ENCODE results near the gene HCN1. TPM values are rescaled to one million over a fixed set of nuclear protein-coding genes. Genes with fewer than 3 reads are reported as not detected.

HCN1 gene
- total RNA-seq, 2 donors from 2014 or later: 5.9 to 10.8 TPM

DNA sequence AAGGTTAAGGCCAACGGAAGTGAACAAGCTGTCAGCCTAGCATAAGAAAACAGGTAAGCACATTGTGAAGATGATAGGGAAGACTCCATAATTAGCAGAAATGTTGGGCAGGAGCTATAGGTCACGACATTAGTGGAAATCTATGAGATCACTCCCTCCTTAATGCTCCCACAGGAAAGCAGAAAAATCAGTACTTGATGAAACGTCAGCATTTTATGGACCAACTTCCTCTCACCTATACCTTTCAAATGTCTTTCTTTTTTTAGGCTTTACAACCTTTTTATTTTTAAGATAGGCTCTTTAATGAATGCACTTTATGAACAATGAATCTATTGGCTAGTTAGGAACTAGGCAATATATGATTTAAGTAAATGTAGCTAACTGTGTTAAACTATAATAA is 29.4 kb upstream of the HCN1 start:
- 66 to 75% methylated on average over 1 to 3 of the region's 3 CpGs for WGBS, 2 experiments (ENCODE audit: insufficient coverage in 1 of 2, insufficient read length in 1 of 2)
- Mint-ChIP-seq H3K27me3 (ENCODE audit: insufficient read depth) (peaks cover 2% of the 10 kb centered on the region), H3K27ac (no peak overlapping the region), H3K4me1 (no peaks in the 10 kb centered on the region), H3K36me3 (ENCODE audit: low read depth) (no peaks in the 10 kb centered on the region), H3K9me3 (no peaks in the 10 kb centered on the region), H3K4me3 (no peak overlapping the region)
- Histone ChIP-seq H3K36me3 (ENCODE audit: control insufficient read depth, insufficient read depth, low read length) (no peaks in the 10 kb centered on the region), H3K27me3 (ENCODE audit: control insufficient read depth, insufficient read depth, low read length, poor library complexity, severe bottlenecking) (no peaks in the 10 kb centered on the region), H3K9ac (ENCODE audit: extremely low read depth, low read length, poor library complexity, severe bottlenecking) (no peak overlapping the region), H3K4me3 (ENCODE audit: low read length) (no peak overlapping the region), H3K4me1 (ENCODE audit: control insufficient read depth, insufficient read depth, low read length) (no peaks in the 10 kb centered on the region), H3K9me3 (ENCODE audit: control insufficient read depth, low read length) (peaks cover 9% of the 10 kb centered on the region), H3K27ac (ENCODE audit: low read depth, low read length) (no peak overlapping the region)
- no peak for DNase-seq
- TF ChIP-seq, protein P1, sequence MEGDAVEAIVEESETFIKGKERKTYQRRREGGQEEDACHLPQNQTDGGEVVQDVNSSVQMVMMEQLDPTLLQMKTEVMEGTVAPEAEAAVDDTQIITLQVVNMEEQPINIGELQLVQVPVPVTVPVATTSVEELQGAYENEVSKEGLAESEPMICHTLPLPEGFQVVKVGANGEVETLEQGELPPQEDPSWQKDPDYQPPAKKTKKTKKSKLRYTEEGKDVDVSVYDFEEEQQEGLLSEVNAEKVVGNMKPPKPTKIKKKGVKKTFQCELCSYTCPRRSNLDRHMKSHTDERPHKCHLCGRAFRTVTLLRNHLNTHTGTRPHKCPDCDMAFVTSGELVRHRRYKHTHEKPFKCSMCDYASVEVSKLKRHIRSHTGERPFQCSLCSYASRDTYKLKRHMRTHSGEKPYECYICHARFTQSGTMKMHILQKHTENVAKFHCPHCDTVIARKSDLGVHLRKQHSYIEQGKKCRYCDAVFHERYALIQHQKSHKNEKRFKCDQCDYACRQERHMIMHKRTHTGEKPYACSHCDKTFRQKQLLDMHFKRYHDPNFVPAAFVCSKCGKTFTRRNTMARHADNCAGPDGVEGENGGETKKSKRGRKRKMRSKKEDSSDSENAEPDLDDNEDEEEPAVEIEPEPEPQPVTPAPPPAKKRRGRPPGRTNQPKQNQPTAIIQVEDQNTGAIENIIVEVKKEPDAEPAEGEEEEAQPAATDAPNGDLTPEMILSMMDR (conservative IDR thresholded peaks at IDR 0.05): no peak

GRCh38 chr5:45697201-45697600 is 1.0 kb upstream of the HCN1 start:
- H3K36me3 Mint-ChIP-seq (ENCODE audit: low read depth): no peaks in the 10 kb centered on the region
- H3K27me3 Mint-ChIP-seq (ENCODE audit: insufficient read depth): peaks cover 28% of the 10 kb centered on the region
- WGBS, 2 experiments (ENCODE audit: insufficient coverage in 1 of 2, insufficient read length in 1 of 2): 74 to 87% methylated on average over 3 to 6 of the region's 6 CpGs
- H3K27ac Mint-ChIP-seq: no peak overlapping the region
- H3K9me3 Mint-ChIP-seq: no peaks in the 10 kb centered on the region
- no peak for DNase-seq
- H3K4me1 Mint-ChIP-seq: peaks cover 22% of the 10 kb centered on the region
- Histone ChIP-seq H3K27ac (ENCODE audit: low read depth, low read length) (no peak overlapping the region), H3K36me3 (ENCODE audit: control insufficient read depth, insufficient read depth, low read length) (no peaks in the 10 kb centered on the region), H3K4me3 (ENCODE audit: low read length) (no peak overlapping the region), H3K4me1 (ENCODE audit: control insufficient read depth, insufficient read depth, low read length) (no peaks in the 10 kb centered on the region), H3K9me3 (ENCODE audit: control insufficient read depth, low read length) (no peaks in the 10 kb centered on the region), H3K9ac (ENCODE audit: extremely low read depth, low read length, poor library complexity, severe bottlenecking) (no peak overlapping the region), H3K27me3 (ENCODE audit: control insufficient read depth, insufficient read depth, low read length, poor library complexity, severe bottlenecking) (peaks cover 43% of the 10 kb centered on the region)
- H3K4me3 Mint-ChIP-seq: no peak overlapping the region
- TF ChIP-seq, protein P1 (conservative IDR thresholded peaks at IDR 0.05): no peak

- Histone ChIP-seq H3K36me3 (ENCODE audit: control insufficient read depth, insufficient read depth, low read length) (no peaks in the 10 kb centered on the region), H3K9me3 (ENCODE audit: control insufficient read depth, low read length) (no peaks in the 10 kb centered on the region), H3K27ac (ENCODE audit: low read depth, low read length) (no peak overlapping the region), H3K9ac (ENCODE audit: extremely low read depth, low read length, poor library complexity, severe bottlenecking) (no peak overlapping the region), H3K27me3 (ENCODE audit: control insufficient read depth, insufficient read depth, low read length, poor library complexity, severe bottlenecking) (peaks cover 48% of the 10 kb centered on the region), H3K4me3 (ENCODE audit: low read length) (peak overlapping the region; percentile 81), H3K4me1 (ENCODE audit: control insufficient read depth, insufficient read depth, low read length) (no peaks in the 10 kb centered on the region)
- Mint-ChIP-seq H3K4me3 (peak overlapping the region; percentile 77), H3K27me3 (ENCODE audit: insufficient read depth) (peaks cover 32% of the 10 kb centered on the region), H3K27ac (no peak overlapping the region), H3K9me3 (no peaks in the 10 kb centered on the region), H3K36me3 (ENCODE audit: low read depth) (no peaks in the 10 kb centered on the region), H3K4me1 (peaks cover 22% of the 10 kb centered on the region)
- no peak for DNase-seq
- WGBS, 2 experiments (ENCODE audit: insufficient coverage in 1 of 2, insufficient read length in 1 of 2): 0% methylated on average over 14 to 59 of the region's 59 CpGs
- TF ChIP-seq, protein P1 (conservative IDR thresholded peaks at IDR 0.05): no peak
These were observed 400 bp downstream of the HCN1 start for GRCh38 chr5:45695804-45696156.
